A549 (cell line): ENCODE results near the gene MED26. TPM values are rescaled to one million over a fixed set of nuclear protein-coding genes. Genes with fewer than 3 reads are reported as not detected.

Source experiments
- ATAC-seq, 2 experiments: fragments of 200-7000 bp in 1 of 2; fragments of >200 bp in 1 of 2; cut with Nextera tagmentation in 1 of 2; cut with Tn5 transposase in 1 of 2; 3 replicates each; pipeline versions ENCODE4 v1.8.0 to v1.9.1; 2018 to 2020; ENCODE audit warnings: mild to moderate bottlenecking in 1 of 2, moderate library complexity in 1 of 2
- CTCF ChIA-PET: fragments of 300-600 bp; sonication (Branson Sonifier 250); formaldehyde crosslinking; extraction: SDS; loops from one replicate; lab custom pipeline; 2021; ENCODE audit warnings: antibody characterized with exemption, inconsistent platforms; lab: Yijun Ruan, JAX
- POLR2A ChIA-PET: fragments of 350-600 bp; formaldehyde crosslinking; extraction: SDS; loops from one replicate; lab custom pipeline; 2021; ENCODE audit warnings: antibody characterized with exemption, inconsistent platforms; lab: Yijun Ruan, JAX
- DNase-seq, 2 experiments: peaks; one replicate each; pipeline versions ENCODE4 v3.0.0 to v3.0.0-alpha.2; 2011 to 2016; ENCODE audit warnings: low read depth in 1 of 2, low spot score in 1 of 2
- FAIRE-seq: peaks from 2 replicates; lab custom pipeline; 2011; peaks lifted over from hg19 to GRCh38; lab: Jason Lieb, UNC
- H3K27ac ChIP-seq, 2 experiments: fragments of >200 bp; sonication (Bioruptor Twin); formaldehyde crosslinking; 3 replicates each; pipeline ENCODE4 v1.5.1; 2016 to 2017
- H3K4me1 ChIP-seq: fragments of >200 bp; sonication (Bioruptor Twin); formaldehyde crosslinking; 3 replicates; pipeline ENCODE4 v1.6.1; 2016
- H3K4me2 ChIP-seq: fragments of >200 bp; sonication (Bioruptor Twin); formaldehyde crosslinking; 3 replicates; pipeline ENCODE4 v1.6.1; 2016
- H3K4me3 ChIP-seq: fragments of >200 bp; sonication (Bioruptor Twin); formaldehyde crosslinking; 3 replicates; pipeline ENCODE4 v1.5.1; 2016
- H3K9me3 ChIP-seq: fragments of >200 bp; sonication (Bioruptor Twin); formaldehyde crosslinking; 3 replicates; pipeline ENCODE4 v1.6.1; 2016
- CBX8 ChIP-seq: fragments of 200-600 bp; sonication (generic); IDR thresholded peaks from 2 replicates; pipeline ENCODE4 v1.6.1; 2016
- CEBPB ChIP-seq, 2 experiments: fragments of >200 bp in 1 of 2; sonication (Bioruptor Twin) in 1 of 2; formaldehyde crosslinking in 1 of 2; IDR thresholded peaks; 2 replicates each; pipeline ENCODE4 v1.6.1; 2012 to 2016
- CHD4 ChIP-seq: fragments of 200-600 bp; sonication (generic); IDR thresholded peaks from 2 replicates; pipeline ENCODE4 v1.6.1; 2016; ENCODE audit warnings: antibody characterized with exemption, mild to moderate bottlenecking, borderline replicate concordance
- ELK1 ChIP-seq: fragments of 150-350 bp; IDR thresholded peaks from 2 replicates; pipeline ENCODE4 v1.6.1; 2014; ENCODE audit warnings: low read depth, mild to moderate bottlenecking, low read length
- EP300 ChIP-seq, 2 experiments: fragments of >200 bp; sonication (Bioruptor Twin); formaldehyde crosslinking; IDR thresholded peaks; 2 replicates in 1 of 2; 3 replicates in 1 of 2; pipeline ENCODE4 v1.6.1; 2016 to 2017
- ESRRA ChIP-seq: fragments of 150-350 bp; IDR thresholded peaks from 2 replicates; pipeline ENCODE4 v1.6.1; 2014; ENCODE audit warnings: mild to moderate bottlenecking, low read length, borderline replicate concordance
- FOSB ChIP-seq: fragments of 250-450 bp; sonication (Bioruptor Pico); IDR thresholded peaks from 2 replicates; pipeline ENCODE4 v1.5.0; 2020; ENCODE audit warnings: mild to moderate bottlenecking, moderate library complexity
- FOXS1 ChIP-seq: fragments of 250-450 bp; sonication (Bioruptor Pico); IDR thresholded peaks from 2 replicates; pipeline ENCODE4 v1.5.0; 2020; ENCODE audit warnings: mild to moderate bottlenecking, moderate library complexity
- GATA3 ChIP-seq: IDR thresholded peaks from 2 replicates; pipeline ENCODE4 v1.6.1; 2012; ENCODE audit warnings: borderline replicate concordance
- HDAC2 ChIP-seq: fragments of 200-600 bp; sonication (generic); IDR thresholded peaks from 2 replicates; pipeline ENCODE4 v1.6.1; 2016
- HEYL ChIP-seq: fragments of 250-450 bp; sonication (Bioruptor Pico); IDR thresholded peaks from 2 replicates; pipeline ENCODE4 v1.8.0; 2021; ENCODE audit warnings: mild to moderate bottlenecking, moderate library complexity
- HOXA7 ChIP-seq: fragments of 250-450 bp; sonication (Bioruptor Pico); IDR thresholded peaks from 2 replicates; pipeline ENCODE4 v1.5.0; 2020; ENCODE audit warnings: mild to moderate bottlenecking, moderate library complexity
- HOXB13 ChIP-seq: fragments of 250-450 bp; sonication (Bioruptor Pico); IDR thresholded peaks from 2 replicates; pipeline ENCODE4 v1.5.0; 2020; ENCODE audit warnings: low read depth, mild to moderate bottlenecking, moderate library complexity
- KDM5A ChIP-seq: fragments of 200-600 bp; sonication (generic); IDR thresholded peaks from 2 replicates; pipeline ENCODE4 v1.6.1; 2016; ENCODE audit warnings: antibody characterized with exemption, mild to moderate bottlenecking
- MAFK ChIP-seq: fragments of 450-650 bp; IDR thresholded peaks from 2 replicates; pipeline ENCODE4 v1.6.1; 2014; ENCODE audit not compliant: partially characterized antibody
- MAZ ChIP-seq: fragments of 150-350 bp; IDR thresholded peaks from 2 replicates; pipeline ENCODE4 v1.6.1; 2014; ENCODE audit warnings: antibody characterized with exemption, low read depth, low read length, borderline replicate concordance
- MYC ChIP-seq: IDR thresholded peaks from 2 replicates; pipeline ENCODE4 v1.6.1; 2012; ENCODE audit warnings: mild to moderate bottlenecking, inconsistent platforms, low read length, improper control_type of control experiment, borderline replicate concordance
- NFE2L2 ChIP-seq: fragments of 150-350 bp; conservative IDR thresholded peaks from 2 replicates; pipeline ENCODE4 v1.6.1; 2014; ENCODE audit warnings: low read length
- NPAS2 ChIP-seq: fragments of 250-450 bp; sonication (Bioruptor Pico); IDR thresholded peaks from 2 replicates; pipeline ENCODE4 v1.8.0; 2022; ENCODE audit warnings: mild to moderate bottlenecking, moderate library complexity, borderline replicate concordance
- PHF8 ChIP-seq: fragments of 200-600 bp; sonication (generic); IDR thresholded peaks from 2 replicates; pipeline ENCODE4 v1.6.1; 2016; ENCODE audit warnings: low read depth, mild to moderate bottlenecking, antibody characterized with exemption, moderate library complexity, borderline replicate concordance
- POLR2A ChIP-seq: IDR thresholded peaks from 2 replicates; pipeline ENCODE4 v1.6.1; 2012; ENCODE audit warnings: mild to moderate bottlenecking, low read length
- POLR2AphosphoS2 ChIP-seq: conservative IDR thresholded peaks from 2 replicates; pipeline ENCODE4 v1.6.1; 2012; ENCODE audit warnings: low read length, improper control_type of control experiment, inconsistent platforms
- RAD21 ChIP-seq, 2 experiments: fragments of >200 bp in 1 of 2; sonication (Bioruptor Twin) in 1 of 2; formaldehyde crosslinking in 1 of 2; IDR thresholded peaks in 1 of 2; conservative IDR thresholded peaks in 1 of 2; 2 replicates in 1 of 2; 3 replicates in 1 of 2; pipeline ENCODE4 v1.6.1; 2012 to 2018; ENCODE audit warnings: inconsistent platforms in 1 of 2
- RNF2 ChIP-seq: fragments of 200-600 bp; sonication (generic); IDR thresholded peaks from 2 replicates; pipeline ENCODE4 v1.6.1; 2016; ENCODE audit warnings: low read depth, mild to moderate bottlenecking, antibody characterized with exemption, moderate library complexity, borderline replicate concordance
- SMC3 ChIP-seq: fragments of >200 bp; sonication (Bioruptor Twin); formaldehyde crosslinking; IDR thresholded peaks from 3 replicates; pipeline ENCODE4 v1.6.1; 2018; ENCODE audit warnings: inconsistent platforms
- SREBF2 ChIP-seq: fragments of 450-650 bp; IDR thresholded peaks from 2 replicates; pipeline ENCODE4 v1.6.1; 2014; ENCODE audit warnings: mild to moderate bottlenecking, moderate library complexity
- TFCP2L1 ChIP-seq: fragments of 250-450 bp; sonication (Bioruptor Pico); IDR thresholded peaks from 2 replicates; pipeline ENCODE4 v1.5.0; 2021; ENCODE audit warnings: mild to moderate bottlenecking
- ZFP36 ChIP-seq: fragments of 450-650 bp; IDR thresholded peaks from 2 replicates; pipeline ENCODE4 v1.6.1; 2014; ENCODE audit warnings: borderline replicate concordance; ENCODE audit not compliant: partially characterized antibody
- ZSCAN20 ChIP-seq: fragments of 250-450 bp; sonication (Bioruptor Pico); IDR thresholded peaks from 2 replicates; pipeline ENCODE4 v1.8.0; 2022; ENCODE audit warnings: mild to moderate bottlenecking, moderate library complexity
- WGBS: methylation state at CpG from one replicate; pipeline ENCODE4 v1.1.6; 2017; ENCODE audit errors: missing lambda C conversion rate; 5-methylcytosine and 5-hydroxymethylcytosine counted together
- polyA plus RNA-seq, 4 experiments: library from polyadenylated mRNA; depleted of rRNA in 3 of 4; stranded (reverse); fragments of >200 nt; fragmentation: RNase III in 1 of 4; extraction: RNeasy Plus Mini Kit Qiagen cat#74134 plus additional on column Dnase treatment in 1 of 4; gene quantifications; 2 replicates in 3 of 4; 3 replicates in 1 of 4; pipeline ENCODE4 v1.2.3, GENCODE V29; 2011 to 2017
- TF ChIP-seq, protein P1 (sequence below): fragments of >200 bp; sonication (Bioruptor Twin); formaldehyde crosslinking; IDR thresholded peaks from 3 replicates; pipeline ENCODE4 v1.5.1; 2016
- TF ChIP-seq, protein P2 (sequence below): IDR thresholded peaks from 2 replicates; pipeline ENCODE4 v1.6.1; 2012
- TF ChIP-seq, protein P3 (sequence below): fragments of 250-450 bp; sonication (Bioruptor Pico); IDR thresholded peaks from 2 replicates; pipeline ENCODE4 v1.5.0; 2020; ENCODE audit warnings: low read depth, mild to moderate bottlenecking, moderate library complexity

The MED26 gene
- polyA plus RNA-seq, 2 of the 4 experiments (the other 2 are of a cell fraction) = 2.4 to 3.6 TPM

- DNase-seq = no peak
- no peak for FAIRE-seq
- Histone ChIP-seq H3K4me2 (no peak overlapping the region), H3K4me3 (no peak overlapping the region), H3K4me1 (no peaks in the 10 kb centered on the region), H3K27ac (no peak overlapping the region), H3K9me3 (no peaks in the 10 kb centered on the region)
- ChIA-PET CTCF (no interaction called here), POLR2A (interaction anchor here (0.6 kb wide), 1 partner anchor 399 kb away, joined by 4 read pairs; no protein-coding TSS in a partner anchor)
- ATAC-seq = no peak
- TF ChIP-seq CEBPB (IDR thresholded peaks at IDR 0.05) (no peak), HOXA7 (CRISPR knock-in tag) (no peak), CBX8 (no peak), ELK1 (no peak), HDAC2 (no peak), KDM5A (no peak), ESRRA (no peak), NPAS2 (CRISPR knock-in tag) (no peak), FOSB (no peak), POLR2A (no peak), HEYL (no peak), RNF2 (no peak), NFE2L2 (no peak), EP300 (IDR thresholded peaks at IDR 0.05) (no peak), TFCP2L1 (CRISPR knock-in tag) (no peak), SMC3 (no peak)
- TF ChIP-seq, protein P1, sequence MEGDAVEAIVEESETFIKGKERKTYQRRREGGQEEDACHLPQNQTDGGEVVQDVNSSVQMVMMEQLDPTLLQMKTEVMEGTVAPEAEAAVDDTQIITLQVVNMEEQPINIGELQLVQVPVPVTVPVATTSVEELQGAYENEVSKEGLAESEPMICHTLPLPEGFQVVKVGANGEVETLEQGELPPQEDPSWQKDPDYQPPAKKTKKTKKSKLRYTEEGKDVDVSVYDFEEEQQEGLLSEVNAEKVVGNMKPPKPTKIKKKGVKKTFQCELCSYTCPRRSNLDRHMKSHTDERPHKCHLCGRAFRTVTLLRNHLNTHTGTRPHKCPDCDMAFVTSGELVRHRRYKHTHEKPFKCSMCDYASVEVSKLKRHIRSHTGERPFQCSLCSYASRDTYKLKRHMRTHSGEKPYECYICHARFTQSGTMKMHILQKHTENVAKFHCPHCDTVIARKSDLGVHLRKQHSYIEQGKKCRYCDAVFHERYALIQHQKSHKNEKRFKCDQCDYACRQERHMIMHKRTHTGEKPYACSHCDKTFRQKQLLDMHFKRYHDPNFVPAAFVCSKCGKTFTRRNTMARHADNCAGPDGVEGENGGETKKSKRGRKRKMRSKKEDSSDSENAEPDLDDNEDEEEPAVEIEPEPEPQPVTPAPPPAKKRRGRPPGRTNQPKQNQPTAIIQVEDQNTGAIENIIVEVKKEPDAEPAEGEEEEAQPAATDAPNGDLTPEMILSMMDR = no peak
- WGBS = 95% methylated on average over 8 of the region's 8 CpGs
Observed at GRCh38 chr19:16561382-16561781, 66.6 kb downstream of the MED26 start.

DNA sequence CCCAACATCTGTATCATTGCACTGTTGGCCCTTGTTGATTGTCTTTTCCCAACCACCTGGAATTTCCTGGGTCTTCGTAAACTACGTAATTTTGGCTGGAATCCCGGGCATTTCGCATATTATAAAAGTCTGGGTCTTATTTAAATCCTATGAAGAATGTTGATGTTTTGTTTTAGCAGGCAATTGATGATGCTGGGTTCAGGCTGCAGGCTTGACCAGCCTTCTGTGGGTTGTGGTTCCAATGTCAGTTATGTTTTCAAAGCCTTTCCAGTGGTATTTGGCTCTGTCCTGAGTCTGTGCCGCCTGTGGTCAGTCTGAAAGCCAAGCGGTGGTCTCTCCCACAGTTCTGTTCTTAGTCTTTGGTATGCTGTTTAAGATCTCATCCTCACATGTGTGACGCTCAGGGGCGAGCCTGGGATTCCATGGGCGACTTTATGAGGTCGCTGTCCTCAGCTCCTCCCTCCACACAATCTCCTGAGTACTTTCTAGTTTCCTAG, 68.2 kb downstream of the MED26 start:
- WGBS = 90% methylated on average over 10 of the region's 10 CpGs
- H3K4me2 ChIP-seq = no peak overlapping the region
- H3K4me3 ChIP-seq = no peak overlapping the region
- TF ChIP-seq FOXS1 (CRISPR knock-in tag) (no peak), SREBF2 (no peak), RNF2 (no peak), POLR2AphosphoS2 (no peak), HOXB13 (no peak), ZFP36 (no peak)
- TF ChIP-seq, protein P2, sequence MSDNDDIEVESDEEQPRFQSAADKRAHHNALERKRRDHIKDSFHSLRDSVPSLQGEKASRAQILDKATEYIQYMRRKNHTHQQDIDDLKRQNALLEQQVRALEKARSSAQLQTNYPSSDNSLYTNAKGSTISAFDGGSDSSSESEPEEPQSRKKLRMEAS = no peak
- H3K9me3 ChIP-seq = no peaks in the 10 kb centered on the region
- no peak for ATAC-seq
- ChIA-PET CTCF (no interaction called here), POLR2A (no interaction called here)
- DNase-seq = no peak
- no peak for FAIRE-seq
- no peaks in the 10 kb centered on the region for H3K4me1 ChIP-seq
- H3K27ac ChIP-seq = no peak overlapping the region

DNA sequence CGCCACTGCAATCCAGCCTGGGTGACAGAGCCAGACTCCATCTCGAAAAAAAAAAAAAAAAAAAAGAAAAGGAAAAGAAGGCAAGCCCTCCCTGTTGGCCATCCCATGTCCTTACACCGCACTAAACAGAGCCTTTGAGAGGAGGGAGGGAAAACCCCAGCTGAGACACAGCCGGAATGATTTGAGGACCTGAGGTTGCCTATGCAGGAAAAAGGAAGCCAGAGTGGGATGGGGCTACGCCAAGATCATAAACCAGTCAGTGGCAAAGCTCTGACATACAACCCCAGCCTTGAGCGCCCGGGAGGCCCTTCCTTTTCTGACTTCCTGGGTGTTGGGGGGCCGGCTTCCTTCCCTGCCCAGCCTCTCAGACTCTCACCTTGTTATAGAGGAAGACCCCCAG, 73.2 kb downstream of the MED26 start:
- ChIA-PET CTCF (interaction anchor here (1.0 to 1.5 kb wide), 2 partner anchors 10 to 12 kb away, joined by 3 to 4 read pairs; no protein-coding TSS in a partner anchor), POLR2A (no interaction called here)
- H3K4me1 ChIP-seq = no peaks in the 10 kb centered on the region
- DNase-seq (no peak), ATAC-seq (no peak), FAIRE-seq (no peak)
- H3K9me3 ChIP-seq = no peaks in the 10 kb centered on the region
- no peak overlapping the region for H3K4me2 ChIP-seq
- no peak overlapping the region for H3K27ac ChIP-seq
- WGBS = 90% methylated on average over 6 of the region's 8 CpGs
- H3K4me3 ChIP-seq = no peak overlapping the region
- TF ChIP-seq MAZ (no peak), PHF8 (no peak), GATA3 (no peak), HOXA7 (CRISPR knock-in tag) (no peak), SREBF2 (no peak), CHD4 (no peak), ZSCAN20 (CRISPR knock-in tag) (no peak), MAFK (no peak), SMC3 (no peak), RAD21 (conservative IDR thresholded peaks at IDR 0.05 in 1 of 2, IDR thresholded peaks at IDR 0.05 in 1 of 2) (no peak), MYC (no peak)
- TF ChIP-seq, protein P3, sequence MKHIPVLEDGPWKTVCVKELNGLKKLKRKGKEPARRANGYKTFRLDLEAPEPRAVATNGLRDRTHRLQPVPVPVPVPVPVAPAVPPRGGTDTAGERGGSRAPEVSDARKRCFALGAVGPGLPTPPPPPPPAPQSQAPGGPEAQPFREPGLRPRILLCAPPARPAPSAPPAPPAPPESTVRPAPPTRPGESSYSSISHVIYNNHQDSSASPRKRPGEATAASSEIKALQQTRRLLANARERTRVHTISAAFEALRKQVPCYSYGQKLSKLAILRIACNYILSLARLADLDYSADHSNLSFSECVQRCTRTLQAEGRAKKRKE (CRISPR knock-in tag) = no peak
- TF ChIP-seq, protein P1 = no peak
